ENCODE measurements around the gene ELAVL3.
"Not testable (repeated sequence)": the region's sequence is repeated elsewhere in the genome, so short reads cannot be mapped to it uniquely, and the experiment has no call there.

ELAVL3 gene

GRCh38 chr19:11435833-11436313 is 45.0 kb downstream of the ELAVL3 start:
- no peak for DNase-seq (ENCODE audit: low read depth)

GRCh38 chr19:11435057-11435832 is 45.6 kb downstream of the ELAVL3 start, which contains the start of the genes ODAD3 and PRKCSH:
Gene ODAD3, minus strand, starts transcription at chr19:11435121. Its CDS starts 105 bp downstream, at chr19:11435016.
Gene PRKCSH, plus strand, starts transcription at chr19:11435635. Its CDS starts 483 bp downstream, at chr19:11436118.
- DNase-seq (ENCODE audit: low read depth) = peak; percentile 100

- no peak for DNase-seq (ENCODE audit: low read depth)
Observed at GRCh38 chr19:11434703-11435056, 46.2 kb downstream of the ELAVL3 start.

- DNase-seq (ENCODE audit: low read depth) = not testable (repeated sequence)
Observed at GRCh38 chr19:11433526-11433925, 47.3 kb downstream of the ELAVL3 start.

GRCh38 chr19:11426656-11427055 is 54.2 kb downstream of the ELAVL3 start:
- DNase-seq (ENCODE audit: low read depth) = no peak

GRCh38 chr19:11425719-11426457 is 55.0 kb downstream of the ELAVL3 start:
- DNase-seq (ENCODE audit: low read depth) = no peak

- DNase-seq (ENCODE audit: low read depth) = no peak
Observed at GRCh38 chr19:11423791-11424181, 57.1 kb downstream of the ELAVL3 start.

GRCh38 chr19:11423164-11423790 is 57.6 kb downstream of the ELAVL3 start:
- DNase-seq (ENCODE audit: low read depth) = no peak

GRCh38 chr19:11422163-11423065 is 58.4 kb downstream of the ELAVL3 start:
- no peak for DNase-seq (ENCODE audit: low read depth)

- no peak for DNase-seq (ENCODE audit: low read depth)
Observed at GRCh38 chr19:11421371-11422098, 59.3 kb downstream of the ELAVL3 start.

- no peak for DNase-seq (ENCODE audit: low read depth)
Observed at GRCh38 chr19:11420429-11421370, 60.1 kb downstream of the ELAVL3 start.

- no peak for DNase-seq (ENCODE audit: low read depth)
Observed at GRCh38 chr19:11418549-11419506, 62.0 kb downstream of the ELAVL3 start, which contains the start of gene RGL3. Gene RGL3, minus strand, starts transcription at chr19:11419314. Its CDS starts 36 bp downstream, at chr19:11419278.

GRCh38 chr19:11418094-11418548 is 62.7 kb downstream of the ELAVL3 start:
- no peak for DNase-seq (ENCODE audit: low read depth)

- no peak for DNase-seq (ENCODE audit: low read depth)
Observed at GRCh38 chr19:11416346-11417052, 64.3 kb downstream of the ELAVL3 start.

- DNase-seq (ENCODE audit: low read depth) = no peak
Observed at GRCh38 chr19:11414544-11414943, 66.3 kb downstream of the ELAVL3 start.

GRCh38 chr19:11410682-11411081 is 70.2 kb downstream of the ELAVL3 start:
- peak; percentile 15 for DNase-seq (ENCODE audit: low read depth)

- DNase-seq (ENCODE audit: low read depth) = no peak
Observed at GRCh38 chr19:11408591-11408990, 72.3 kb downstream of the ELAVL3 start.
